ENCODE results near the gene CMTM1. TPM values are rescaled to one million over a fixed set of nuclear protein-coding genes. Genes with fewer than 3 reads are reported as not detected.

The CMTM1 gene
- total RNA-seq, 1 experiment from 2014 or later, result 5.6 TPM

DNA sequence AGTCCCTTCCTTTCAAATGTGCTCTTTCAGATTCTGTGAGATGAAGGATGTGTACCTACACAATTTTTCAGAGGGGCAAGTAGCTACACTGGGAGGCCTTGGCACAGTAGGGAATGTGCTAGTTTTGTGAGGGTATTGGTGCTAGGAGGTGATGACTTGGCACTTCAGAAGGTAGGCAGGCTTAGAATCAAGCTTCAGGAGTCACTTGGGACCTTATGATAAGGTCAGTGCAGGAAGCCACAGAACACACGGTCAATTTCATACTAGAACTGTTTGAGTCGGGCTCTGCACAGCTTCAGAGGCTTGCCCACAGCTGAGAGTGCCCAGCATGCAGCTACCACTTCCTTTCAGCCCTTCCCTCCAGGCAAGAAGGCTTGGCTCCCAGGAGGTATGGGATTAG, 6.1 kb downstream of the CMTM1 start:
- CTCF ChIA-PET, result no interaction called here
- POLR2A ChIA-PET, result no interaction called here

DNA sequence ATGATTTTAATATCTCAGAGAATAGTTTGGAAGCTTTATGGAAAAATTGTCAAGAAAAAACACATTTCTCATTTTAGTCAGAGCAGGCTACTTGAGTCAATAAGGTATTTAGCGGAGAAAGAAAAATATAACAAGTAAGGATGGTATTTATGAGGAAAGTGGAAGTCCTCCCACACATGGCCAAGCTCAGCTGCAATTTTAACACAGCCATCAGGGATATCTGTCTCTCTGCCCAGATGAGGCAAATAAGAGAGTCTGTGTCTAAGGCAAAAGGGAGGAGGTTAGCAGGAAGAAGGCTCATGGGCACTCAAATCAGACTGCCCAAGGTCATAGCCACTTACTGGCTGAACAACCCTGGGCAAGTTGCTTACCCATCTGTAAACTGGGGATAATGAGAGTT, 7.8 kb downstream of the CMTM1 start:
- intact Hi-C loops (cut with micrococcal nuclease; ENCODE audit: unreplicated experiment), result no loop called here
- no peaks in the 10 kb centered on the region for H3K36me3 Mint-ChIP-seq (ENCODE audit: insufficient read depth, unreplicated experiment)
- TF ChIP-seq, protein P1, sequence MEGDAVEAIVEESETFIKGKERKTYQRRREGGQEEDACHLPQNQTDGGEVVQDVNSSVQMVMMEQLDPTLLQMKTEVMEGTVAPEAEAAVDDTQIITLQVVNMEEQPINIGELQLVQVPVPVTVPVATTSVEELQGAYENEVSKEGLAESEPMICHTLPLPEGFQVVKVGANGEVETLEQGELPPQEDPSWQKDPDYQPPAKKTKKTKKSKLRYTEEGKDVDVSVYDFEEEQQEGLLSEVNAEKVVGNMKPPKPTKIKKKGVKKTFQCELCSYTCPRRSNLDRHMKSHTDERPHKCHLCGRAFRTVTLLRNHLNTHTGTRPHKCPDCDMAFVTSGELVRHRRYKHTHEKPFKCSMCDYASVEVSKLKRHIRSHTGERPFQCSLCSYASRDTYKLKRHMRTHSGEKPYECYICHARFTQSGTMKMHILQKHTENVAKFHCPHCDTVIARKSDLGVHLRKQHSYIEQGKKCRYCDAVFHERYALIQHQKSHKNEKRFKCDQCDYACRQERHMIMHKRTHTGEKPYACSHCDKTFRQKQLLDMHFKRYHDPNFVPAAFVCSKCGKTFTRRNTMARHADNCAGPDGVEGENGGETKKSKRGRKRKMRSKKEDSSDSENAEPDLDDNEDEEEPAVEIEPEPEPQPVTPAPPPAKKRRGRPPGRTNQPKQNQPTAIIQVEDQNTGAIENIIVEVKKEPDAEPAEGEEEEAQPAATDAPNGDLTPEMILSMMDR (IDR thresholded peaks at IDR 0.05; ENCODE audit: insufficient read depth in 1 of 2, low read depth in 1 of 2, low read length in 1 of 2, severe bottlenecking in 1 of 2, unreplicated experiment in 1 of 2), result no peak
- no peak overlapping the region for H3K27ac Mint-ChIP-seq (ENCODE audit: unreplicated experiment)
- no peak for DNase-seq
- POLR2A ChIA-PET, result no interaction called here
- BruUV-seq (replicated peaks), result no TSS peak
- Histone ChIP-seq H3K9me3 (no peaks in the 10 kb centered on the region), H3K4me3 (ENCODE audit: low read depth, low read length) (no peak overlapping the region), H3K27me3 (replicated peaks; ENCODE audit: control insufficient read depth, insufficient read depth, low read length) (no peaks in the 10 kb centered on the region), H3K4me1 (no peaks in the 10 kb centered on the region), H3K36me3 (ENCODE audit: control insufficient read depth, insufficient read depth, low read length) (no peaks in the 10 kb centered on the region)
- no peaks in the 10 kb centered on the region for H3K27me3 Mint-ChIP-seq (ENCODE audit: insufficient read depth, unreplicated experiment)
- CTCF ChIA-PET, result interaction anchor here (0.6 to 2.5 kb wide), 2 partner anchors 15 to 34 kb away, joined by 3 to 7 read pairs; no protein-coding TSS in a partner anchor
- H3K4me3 Mint-ChIP-seq (ENCODE audit: unreplicated experiment), result no peak overlapping the region
- no peaks in the 10 kb centered on the region for H3K4me1 Mint-ChIP-seq (ENCODE audit: low read depth, unreplicated experiment)
- no peaks in the 10 kb centered on the region for H3K9me3 Mint-ChIP-seq (ENCODE audit: unreplicated experiment)

More for the DNA sequence above, 6.1 kb downstream of the CMTM1 start:
- no peak for DNase-seq
- TF ChIP-seq, protein P1 (IDR thresholded peaks at IDR 0.05; ENCODE audit: insufficient read depth in 1 of 2, low read depth in 1 of 2, low read length in 1 of 2, severe bottlenecking in 1 of 2, unreplicated experiment in 1 of 2), result no peak
- no peaks in the 10 kb centered on the region for H3K9me3 ChIP-seq
- no peak overlapping the region for H3K4me3 ChIP-seq (ENCODE audit: low read depth, low read length)
- H3K9me3 Mint-ChIP-seq (ENCODE audit: unreplicated experiment), result no peaks in the 10 kb centered on the region
- H3K27me3 Mint-ChIP-seq (ENCODE audit: insufficient read depth, unreplicated experiment), result no peaks in the 10 kb centered on the region
- H3K36me3 ChIP-seq (ENCODE audit: control insufficient read depth, insufficient read depth, low read length), result no peaks in the 10 kb centered on the region
- no peaks in the 10 kb centered on the region for H3K4me1 Mint-ChIP-seq (ENCODE audit: low read depth, unreplicated experiment)
- intact Hi-C loops (cut with micrococcal nuclease; ENCODE audit: unreplicated experiment), result no loop called here
- no peaks in the 10 kb centered on the region for H3K4me1 ChIP-seq
- H3K27me3 ChIP-seq (replicated peaks; ENCODE audit: control insufficient read depth, insufficient read depth, low read length), result no peaks in the 10 kb centered on the region
- no peak overlapping the region for H3K27ac Mint-ChIP-seq (ENCODE audit: unreplicated experiment)
- BruUV-seq (replicated peaks), result no TSS peak
- H3K36me3 Mint-ChIP-seq (ENCODE audit: insufficient read depth, unreplicated experiment), result no peaks in the 10 kb centered on the region
- H3K4me3 Mint-ChIP-seq (ENCODE audit: unreplicated experiment), result no peak overlapping the region

DNA sequence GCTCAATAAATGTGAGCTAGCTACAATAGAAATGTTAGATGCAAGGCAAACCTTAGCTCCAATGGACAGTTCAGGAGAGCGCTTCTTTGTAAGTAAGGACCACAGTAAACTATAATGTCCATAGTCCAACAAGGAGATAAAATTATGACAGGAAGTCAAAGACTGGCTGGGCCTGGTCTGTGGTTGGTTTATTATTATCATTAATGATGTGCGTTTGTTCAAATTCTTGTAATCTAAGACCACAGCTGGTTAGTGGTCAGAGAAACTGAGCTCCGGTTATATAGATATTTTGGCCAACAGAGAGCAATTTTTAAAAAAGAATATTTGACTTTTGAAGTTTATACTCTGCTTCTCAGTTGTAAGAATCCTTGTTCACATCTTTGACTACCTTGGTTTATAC, 8.3 kb downstream of the CMTM1 start:
- H3K4me3 ChIP-seq (ENCODE audit: low read depth, low read length), result no peak overlapping the region
- no peaks in the 10 kb centered on the region for H3K36me3 ChIP-seq (ENCODE audit: control insufficient read depth, insufficient read depth, low read length)
- H3K27me3 ChIP-seq (replicated peaks; ENCODE audit: control insufficient read depth, insufficient read depth, low read length), result no peaks in the 10 kb centered on the region
- intact Hi-C loops (cut with micrococcal nuclease; ENCODE audit: unreplicated experiment), result no loop called here
- TF ChIP-seq, protein P1 (IDR thresholded peaks at IDR 0.05; ENCODE audit: insufficient read depth in 1 of 2, low read depth in 1 of 2, low read length in 1 of 2, severe bottlenecking in 1 of 2, unreplicated experiment in 1 of 2), result no peak
- DNase-seq, result no peak
- H3K4me1 Mint-ChIP-seq (ENCODE audit: low read depth, unreplicated experiment), result no peaks in the 10 kb centered on the region
- H3K27ac Mint-ChIP-seq (ENCODE audit: unreplicated experiment), result no peak overlapping the region
- H3K9me3 ChIP-seq, result no peaks in the 10 kb centered on the region
- H3K27me3 Mint-ChIP-seq (ENCODE audit: insufficient read depth, unreplicated experiment), result no peaks in the 10 kb centered on the region
- CTCF ChIA-PET, result interaction anchor here (2.5 kb wide), 1 partner anchor 34 kb away, joined by 7 read pairs; no protein-coding TSS in a partner anchor
- H3K9me3 Mint-ChIP-seq (ENCODE audit: unreplicated experiment), result no peaks in the 10 kb centered on the region
- BruUV-seq (replicated peaks), result no TSS peak
- no peaks in the 10 kb centered on the region for H3K36me3 Mint-ChIP-seq (ENCODE audit: insufficient read depth, unreplicated experiment)
- no peaks in the 10 kb centered on the region for H3K4me1 ChIP-seq
- POLR2A ChIA-PET, result no interaction called here
- H3K4me3 Mint-ChIP-seq (ENCODE audit: unreplicated experiment), result no peak overlapping the region
